ENCODE measurements around the gene TARS1.

- TF ChIP-seq CTCF (IDR thresholded peaks at IDR 0.05) (no peak), POLR2A (IDR thresholded peaks at IDR 0.05) (no peak)
These were observed 1.8 kb upstream of the TARS1 start for GRCh38 chr5:33438996-33439395.
